ENCODE results near the gene IQSEC1. TPM values are rescaled to one million over a fixed set of nuclear protein-coding genes. Genes with fewer than 3 reads are reported as not detected.

IQSEC1 gene
- total and polyA plus RNA-seq, 2 experiments from 2014 or later, result 17.8 to 51.7 TPM

GRCh38 chr3:13109516-13109915, 36.3 kb upstream of the IQSEC1 start:
- Histone ChIP-seq H3K27ac (no peak overlapping the region), H3K36me3 (no peaks in the 10 kb centered on the region), H3K27me3 (no peaks in the 10 kb centered on the region), H3K9me3 (ENCODE audit: low read depth) (no peaks in the 10 kb centered on the region), H3K4me1 (ENCODE audit: low read depth) (no peaks in the 10 kb centered on the region), H3K4me3 (no peak overlapping the region)
- DNase-seq (ENCODE audit: low read depth in 1 of 2, low spot score in 1 of 2), result no peak
- TF ChIP-seq, protein P1, sequence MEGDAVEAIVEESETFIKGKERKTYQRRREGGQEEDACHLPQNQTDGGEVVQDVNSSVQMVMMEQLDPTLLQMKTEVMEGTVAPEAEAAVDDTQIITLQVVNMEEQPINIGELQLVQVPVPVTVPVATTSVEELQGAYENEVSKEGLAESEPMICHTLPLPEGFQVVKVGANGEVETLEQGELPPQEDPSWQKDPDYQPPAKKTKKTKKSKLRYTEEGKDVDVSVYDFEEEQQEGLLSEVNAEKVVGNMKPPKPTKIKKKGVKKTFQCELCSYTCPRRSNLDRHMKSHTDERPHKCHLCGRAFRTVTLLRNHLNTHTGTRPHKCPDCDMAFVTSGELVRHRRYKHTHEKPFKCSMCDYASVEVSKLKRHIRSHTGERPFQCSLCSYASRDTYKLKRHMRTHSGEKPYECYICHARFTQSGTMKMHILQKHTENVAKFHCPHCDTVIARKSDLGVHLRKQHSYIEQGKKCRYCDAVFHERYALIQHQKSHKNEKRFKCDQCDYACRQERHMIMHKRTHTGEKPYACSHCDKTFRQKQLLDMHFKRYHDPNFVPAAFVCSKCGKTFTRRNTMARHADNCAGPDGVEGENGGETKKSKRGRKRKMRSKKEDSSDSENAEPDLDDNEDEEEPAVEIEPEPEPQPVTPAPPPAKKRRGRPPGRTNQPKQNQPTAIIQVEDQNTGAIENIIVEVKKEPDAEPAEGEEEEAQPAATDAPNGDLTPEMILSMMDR (IDR thresholded peaks at IDR 0.05; ENCODE audit: low read depth, low read length), result no peak

DNA sequence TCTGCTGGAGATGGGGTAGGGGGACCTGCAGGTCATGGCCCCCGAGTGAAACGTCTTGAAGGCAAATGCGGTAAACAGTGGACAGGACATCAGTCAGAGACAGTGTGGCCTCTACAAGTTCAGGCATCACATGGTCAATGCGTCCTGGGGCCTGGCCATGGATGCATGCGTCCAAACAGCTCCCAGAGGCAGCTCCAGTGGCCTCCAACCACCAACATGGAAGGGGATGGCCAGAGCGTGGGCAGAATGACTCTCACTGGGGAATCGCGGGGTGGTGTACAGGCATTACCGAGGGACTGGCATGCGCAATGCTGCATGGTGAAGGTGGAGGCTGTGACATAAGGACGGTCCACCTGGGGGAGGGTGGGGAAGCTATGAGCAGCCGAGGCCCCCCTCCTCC, 35.6 kb upstream of the IQSEC1 start:
- Histone ChIP-seq H3K4me3 (no peak overlapping the region), H3K27me3 (no peaks in the 10 kb centered on the region), H3K27ac (no peak overlapping the region), H3K4me1 (ENCODE audit: low read depth) (no peaks in the 10 kb centered on the region), H3K9me3 (ENCODE audit: low read depth) (no peaks in the 10 kb centered on the region), H3K36me3 (no peaks in the 10 kb centered on the region)
- no peak for DNase-seq (ENCODE audit: low read depth in 1 of 2, low spot score in 1 of 2)
- TF ChIP-seq, protein P1 (IDR thresholded peaks at IDR 0.05; ENCODE audit: low read depth, low read length), result no peak

GRCh38 chr3:13107661-13108060, 34.4 kb upstream of the IQSEC1 start:
- TF ChIP-seq, protein P1 (IDR thresholded peaks at IDR 0.05; ENCODE audit: low read depth, low read length), result no peak
- no peak overlapping the region for H3K27ac ChIP-seq
- no peaks in the 10 kb centered on the region for H3K27me3 ChIP-seq
- no peaks in the 10 kb centered on the region for H3K4me1 ChIP-seq (ENCODE audit: low read depth)
- H3K9me3 ChIP-seq (ENCODE audit: low read depth), result no peaks in the 10 kb centered on the region
- H3K36me3 ChIP-seq, result no peaks in the 10 kb centered on the region
- H3K4me3 ChIP-seq, result no peak overlapping the region
- DNase-seq (ENCODE audit: low read depth in 1 of 2, low spot score in 1 of 2), result no peak

DNA sequence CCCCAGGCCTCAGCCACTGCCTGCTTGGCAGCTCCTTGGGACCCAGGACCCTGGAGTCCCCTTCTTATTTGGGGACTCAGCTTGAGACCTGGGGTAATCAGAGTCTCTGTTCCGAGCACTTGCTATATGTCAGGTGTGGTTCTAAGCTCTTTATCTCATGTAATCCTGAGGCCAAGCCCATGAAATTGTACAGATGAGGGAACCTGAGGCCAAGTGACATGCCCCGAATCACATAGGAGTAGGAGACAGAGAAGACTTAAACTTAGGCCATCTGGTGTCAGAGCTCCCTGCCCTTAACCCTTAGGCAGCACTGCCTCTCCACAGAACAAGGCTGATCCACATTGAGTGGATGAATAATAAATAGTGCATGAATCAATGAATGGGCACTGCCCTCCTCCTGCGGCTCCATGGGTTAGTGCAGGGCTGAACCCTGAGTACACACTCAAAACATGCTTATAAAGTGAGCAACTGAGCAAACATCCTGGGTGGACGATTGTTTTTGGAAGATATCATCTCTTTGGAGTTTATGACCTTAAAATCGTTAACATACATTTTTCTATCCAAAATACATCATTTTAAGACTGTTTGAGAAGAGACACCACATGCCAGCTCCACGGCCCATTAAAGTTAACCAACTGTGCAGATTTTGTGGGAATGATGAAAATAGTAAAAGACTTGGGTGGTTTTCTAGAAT, 33.2 kb upstream of the IQSEC1 start:
- Histone ChIP-seq H3K36me3 (no peaks in the 10 kb centered on the region), H3K4me1 (ENCODE audit: low read depth) (no peaks in the 10 kb centered on the region), H3K27ac (no peak overlapping the region), H3K27me3 (no peaks in the 10 kb centered on the region), H3K9me3 (ENCODE audit: low read depth) (no peaks in the 10 kb centered on the region), H3K4me3 (no peak overlapping the region)
- DNase-seq (ENCODE audit: low read depth in 1 of 2, low spot score in 1 of 2), result no peak
- TF ChIP-seq, protein P1 (IDR thresholded peaks at IDR 0.05; ENCODE audit: low read depth, low read length), result no peak

DNA sequence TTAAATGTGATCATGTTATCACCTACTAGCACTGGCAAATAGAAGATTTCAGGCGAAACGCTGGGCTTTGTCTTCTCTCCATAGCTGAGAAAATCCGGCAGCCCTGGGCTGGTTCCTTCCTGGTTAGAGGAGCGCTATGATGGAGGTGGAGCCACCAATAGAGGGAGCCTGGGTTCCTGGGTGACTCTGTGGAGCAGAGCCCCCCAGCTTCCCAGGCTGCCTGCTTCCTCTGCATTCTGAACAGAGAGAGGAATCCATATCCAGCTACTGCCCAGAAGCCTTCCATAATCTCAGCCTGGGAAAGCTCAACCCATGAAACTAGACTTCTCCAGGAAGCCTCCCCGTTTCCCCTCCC, 32.6 kb upstream of the IQSEC1 start:
- Histone ChIP-seq H3K4me1 (ENCODE audit: low read depth) (no peaks in the 10 kb centered on the region), H3K4me3 (no peak overlapping the region), H3K27me3 (no peaks in the 10 kb centered on the region), H3K36me3 (no peaks in the 10 kb centered on the region), H3K27ac (no peak overlapping the region), H3K9me3 (ENCODE audit: low read depth) (no peaks in the 10 kb centered on the region)
- TF ChIP-seq, protein P1 (IDR thresholded peaks at IDR 0.05; ENCODE audit: low read depth, low read length), result no peak
- DNase-seq (ENCODE audit: low read depth in 1 of 2, low spot score in 1 of 2), result no peak
